OCI-LY7 (cell line): ENCODE measurements around the gene PIM3.

Experiments used
- CTCF ChIP-seq: fragments of 200-600 bp; sonication (generic); conservative IDR thresholded peaks from 2 replicates; pipeline ENCODE4 v1.5.1; 2014; ENCODE audit warnings: mild to moderate bottlenecking, antibody characterized with exemption, low read length, moderate library complexity, mixed read lengths
- EZH2phosphoT487 ChIP-seq: fragments of 200-600 bp; sonication (generic); IDR thresholded peaks from 2 replicates; pipeline ENCODE4 v1.6.1; 2018; ENCODE audit warnings: low read depth, borderline replicate concordance, mild to moderate bottlenecking, mixed run types, antibody characterized with exemption, low read length, moderate library complexity, mixed read lengths

GRCh38 chr22:49922926-49923325 lies 37.6 kb upstream of the PIM3 start:
- no peak for TF ChIP-seq CTCF
- TF ChIP-seq EZH2phosphoT487: no peak
